SK-N-SH treated with all-trans-retinoic acid at 6 μM for 48 hours (cell line): ENCODE measurements around the gene NOD2.

Experiments
- ARNTL ChIP-seq: fragments of 450-650 bp; formaldehyde crosslinking; IDR thresholded peaks from 2 replicates; pipeline ENCODE4 v1.5.0; 2020; ENCODE audit warnings: low read depth, mild to moderate bottlenecking, moderate library complexity, borderline replicate concordance
- BACH2 ChIP-seq: fragments of 250-450 bp; sonication (Bioruptor Pico); IDR thresholded peaks from 2 replicates; pipeline ENCODE4 v1.9.0; 2021; ENCODE audit warnings: mild to moderate bottlenecking, borderline replicate concordance
- ESRRG ChIP-seq: fragments of 250-450 bp; sonication (Bioruptor Pico); IDR thresholded peaks from 2 replicates; pipeline ENCODE4 v1.6.1; 2021; ENCODE audit warnings: mild to moderate bottlenecking
- ISL1 ChIP-seq: fragments of 250-450 bp; sonication (Bioruptor Pico); IDR thresholded peaks from 2 replicates; pipeline ENCODE4 v2.1.2; 2022; ENCODE audit warnings: mild to moderate bottlenecking, moderate library complexity
- OSR1 ChIP-seq: fragments of 250-450 bp; sonication (Bioruptor Pico); IDR thresholded peaks from 2 replicates; pipeline ENCODE4 v1.8.0; 2022; ENCODE audit warnings: moderate library complexity, mild to moderate bottlenecking, inconsistent platforms
- PPARA ChIP-seq: fragments of 250-450 bp; sonication (Bioruptor Pico); IDR thresholded peaks from 2 replicates; pipeline ENCODE4 v1.5.0; 2020; ENCODE audit warnings: mild to moderate bottlenecking, borderline replicate concordance
- TCF4 ChIP-seq: fragments of 250-450 bp; sonication (Bioruptor Pico); IDR thresholded peaks from 2 replicates; pipeline ENCODE4 v1.8.0; 2021; ENCODE audit warnings: mild to moderate bottlenecking, moderate library complexity, borderline replicate concordance
- TF ChIP-seq, protein P1 (sequence below): fragments of 250-450 bp; sonication (Bioruptor Pico); IDR thresholded peaks from 2 replicates; pipeline ENCODE4 v1.8.0; 2020; ENCODE audit warnings: mild to moderate bottlenecking, moderate library complexity, borderline replicate concordance
- TF ChIP-seq, protein P2 (sequence below): fragments of 250-450 bp; sonication (Bioruptor Pico); IDR thresholded peaks from 2 replicates; pipeline ENCODE4 v1.5.0; 2020; ENCODE audit warnings: mild to moderate bottlenecking, moderate library complexity

- TF ChIP-seq BACH2 (CRISPR knock-in tag) (no peak), ARNTL (CRISPR knock-in tag) (no peak), PPARA (CRISPR knock-in tag) (no peak), TCF4 (no peak), ESRRG (CRISPR knock-in tag) (no peak), ISL1 (no peak), OSR1 (CRISPR knock-in tag) (no peak)
- TF ChIP-seq, protein P1, sequence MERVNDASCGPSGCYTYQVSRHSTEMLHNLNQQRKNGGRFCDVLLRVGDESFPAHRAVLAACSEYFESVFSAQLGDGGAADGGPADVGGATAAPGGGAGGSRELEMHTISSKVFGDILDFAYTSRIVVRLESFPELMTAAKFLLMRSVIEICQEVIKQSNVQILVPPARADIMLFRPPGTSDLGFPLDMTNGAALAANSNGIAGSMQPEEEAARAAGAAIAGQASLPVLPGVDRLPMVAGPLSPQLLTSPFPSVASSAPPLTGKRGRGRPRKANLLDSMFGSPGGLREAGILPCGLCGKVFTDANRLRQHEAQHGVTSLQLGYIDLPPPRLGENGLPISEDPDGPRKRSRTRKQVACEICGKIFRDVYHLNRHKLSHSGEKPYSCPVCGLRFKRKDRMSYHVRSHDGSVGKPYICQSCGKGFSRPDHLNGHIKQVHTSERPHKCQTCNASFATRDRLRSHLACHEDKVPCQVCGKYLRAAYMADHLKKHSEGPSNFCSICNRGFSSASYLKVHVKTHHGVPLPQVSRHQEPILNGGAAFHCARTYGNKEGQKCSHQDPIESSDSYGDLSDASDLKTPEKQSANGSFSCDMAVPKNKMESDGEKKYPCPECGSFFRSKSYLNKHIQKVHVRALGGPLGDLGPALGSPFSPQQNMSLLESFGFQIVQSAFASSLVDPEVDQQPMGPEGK (CRISPR knock-in tag), result no peak
- TF ChIP-seq, protein P2, sequence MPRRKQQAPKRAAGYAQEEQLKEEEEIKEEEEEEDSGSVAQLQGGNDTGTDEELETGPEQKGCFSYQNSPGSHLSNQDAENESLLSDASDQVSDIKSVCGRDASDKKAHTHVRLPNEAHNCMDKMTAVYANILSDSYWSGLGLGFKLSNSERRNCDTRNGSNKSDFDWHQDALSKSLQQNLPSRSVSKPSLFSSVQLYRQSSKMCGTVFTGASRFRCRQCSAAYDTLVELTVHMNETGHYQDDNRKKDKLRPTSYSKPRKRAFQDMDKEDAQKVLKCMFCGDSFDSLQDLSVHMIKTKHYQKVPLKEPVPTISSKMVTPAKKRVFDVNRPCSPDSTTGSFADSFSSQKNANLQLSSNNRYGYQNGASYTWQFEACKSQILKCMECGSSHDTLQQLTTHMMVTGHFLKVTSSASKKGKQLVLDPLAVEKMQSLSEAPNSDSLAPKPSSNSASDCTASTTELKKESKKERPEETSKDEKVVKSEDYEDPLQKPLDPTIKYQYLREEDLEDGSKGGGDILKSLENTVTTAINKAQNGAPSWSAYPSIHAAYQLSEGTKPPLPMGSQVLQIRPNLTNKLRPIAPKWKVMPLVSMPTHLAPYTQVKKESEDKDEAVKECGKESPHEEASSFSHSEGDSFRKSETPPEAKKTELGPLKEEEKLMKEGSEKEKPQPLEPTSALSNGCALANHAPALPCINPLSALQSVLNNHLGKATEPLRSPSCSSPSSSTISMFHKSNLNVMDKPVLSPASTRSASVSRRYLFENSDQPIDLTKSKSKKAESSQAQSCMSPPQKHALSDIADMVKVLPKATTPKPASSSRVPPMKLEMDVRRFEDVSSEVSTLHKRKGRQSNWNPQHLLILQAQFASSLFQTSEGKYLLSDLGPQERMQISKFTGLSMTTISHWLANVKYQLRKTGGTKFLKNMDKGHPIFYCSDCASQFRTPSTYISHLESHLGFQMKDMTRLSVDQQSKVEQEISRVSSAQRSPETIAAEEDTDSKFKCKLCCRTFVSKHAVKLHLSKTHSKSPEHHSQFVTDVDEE, result no peak
Observed at GRCh38 chr16:50771366-50771765, 78.0 kb downstream of the NOD2 start.
